Astrocyte of the cerebellum (primary cell): Measurements from ENCODE around the gene RBM15B.

Experiments
- DNase-seq: peaks from one replicate; pipeline ENCODE4 v3.0.0-alpha.2; 2011; ENCODE audit warnings: low read depth
- H3K4me3 ChIP-seq: 2 replicates; pipeline ENCODE4 v1.5.1; 2011; ENCODE audit warnings: mild to moderate bottlenecking, low read depth, low read length, moderate library complexity
- CTCF ChIP-seq: IDR thresholded peaks from 2 replicates; pipeline ENCODE4 v1.5.1; 2012; ENCODE audit warnings: low read length, low read depth, moderate library complexity, mild to moderate bottlenecking; ENCODE audit errors: missing control alignments
- in situ Hi-C: cut with HindIII; loops from 2 replicates; pipeline ENCODE4 v1.10.0; 2017; ENCODE audit warnings: low sequenced_read_pairs

RBM15B gene

GRCh38 chr3:51396401-51396800 is 5.3 kb downstream of the RBM15B start:
- TF ChIP-seq CTCF, result no peak
- in situ Hi-C loops, result no loop called here
- no peak overlapping the region for H3K4me3 ChIP-seq
- no peak for DNase-seq

GRCh38 chr3:51397392-51397791 is 6.3 kb downstream of the RBM15B start:
- TF ChIP-seq CTCF, result no peak
- H3K4me3 ChIP-seq, result no peak overlapping the region
- in situ Hi-C loops, result no loop called here
- no peak for DNase-seq

- in situ Hi-C loops, result no loop called here
- DNase-seq, result no peak
- TF ChIP-seq CTCF, result no peak
- H3K4me3 ChIP-seq, result no peak overlapping the region
These were observed 7.7 kb downstream of the RBM15B start for GRCh38 chr3:51398595-51399310.

GRCh38 chr3:51400166-51400565 is 9.1 kb downstream of the RBM15B start:
- TF ChIP-seq CTCF, result no peak
- H3K4me3 ChIP-seq, result no peak overlapping the region
- in situ Hi-C loops, result no loop called here
- no peak for DNase-seq

- no peak for TF ChIP-seq CTCF
- DNase-seq, result no peak
- H3K4me3 ChIP-seq, result no peak overlapping the region
- in situ Hi-C loops, result no loop called here
These were observed 10.7 kb downstream of the RBM15B start for GRCh38 chr3:51401735-51402134.

- no peak for TF ChIP-seq CTCF
- H3K4me3 ChIP-seq, result no peak overlapping the region
- in situ Hi-C loops, result no loop called here
- DNase-seq, result no peak
These were observed 12.6 kb downstream of the RBM15B start for GRCh38 chr3:51403675-51404074.
